K562 (cell line): Measurements from ENCODE around the gene AP1S3. TPM values are rescaled to one million over a fixed set of nuclear protein-coding genes. Genes with fewer than 3 reads are reported as not detected.

Experiments
- CREB3 ChIP-seq: fragments of 450-650 bp; conservative IDR thresholded peaks from 2 replicates; pipeline ENCODE4 v1.6.1; 2016; ENCODE audit warnings: missing genetic modification characterization, low read depth, mild to moderate bottlenecking, missing compliant biosample characterization, moderate library complexity
- FOSL1 ChIP-seq: fragments of 200-800 bp; sonication (Bioruptor generic); conservative IDR thresholded peaks from 2 replicates; pipeline ENCODE4 v1.6.1; 2016; ENCODE audit warnings: missing genetic modification characterization, missing compliant biosample characterization
- HDAC2 ChIP-seq: fragments of 450-650 bp; IDR thresholded peaks from 2 replicates; pipeline ENCODE4 v1.6.1; 2016; ENCODE audit warnings: mild to moderate bottlenecking
- MAFK ChIP-seq: IDR thresholded peaks from 2 replicates; pipeline ENCODE4 v1.6.1; 2011; ENCODE audit warnings: low read length, improper control_type of control experiment
- MGA ChIP-seq: fragments of 450-650 bp; IDR thresholded peaks from 2 replicates; pipeline ENCODE4 v1.6.1; 2016; ENCODE audit warnings: mild to moderate bottlenecking, moderate library complexity
- NCOA6 ChIP-seq: fragments of 450-650 bp; IDR thresholded peaks from 2 replicates; pipeline ENCODE4 v1.6.1; 2017; ENCODE audit warnings: mild to moderate bottlenecking
- PHB ChIP-seq: fragments of 250-450 bp; sonication (Bioruptor Pico); IDR thresholded peaks from 2 replicates; pipeline ENCODE4 v1.5.0; 2021
- SMAD4 ChIP-seq: fragments of 250-450 bp; sonication (Bioruptor Pico); conservative IDR thresholded peaks from 2 replicates; pipeline ENCODE4 v1.8.0; 2021; ENCODE audit warnings: inconsistent platforms, mild to moderate bottlenecking, moderate library complexity
- SMC3 ChIP-seq: conservative IDR thresholded peaks from 2 replicates; pipeline ENCODE4 v1.6.1; 2011; ENCODE audit warnings: low read depth, low read length, improper control_type of control experiment; ENCODE audit not compliant: insufficient read depth
- UBTF ChIP-seq, 2 experiments: IDR thresholded peaks; 2 replicates each; pipeline ENCODE4 v1.6.1; 2012; ENCODE audit warnings: improper control_type of control experiment in 2 of 2, low read depth in 2 of 2, low read length in 2 of 2, borderline replicate concordance in 1 of 2
- WHSC1 ChIP-seq: IDR thresholded peaks from one replicate; pipeline ENCODE4 v1.6.1; 2012; ENCODE audit warnings: low read length, control low read depth, inconsistent platforms
- ZC3H4 ChIP-seq: sonication (generic); formaldehyde crosslinking; IDR thresholded peaks from 2 replicates; pipeline ENCODE4 v1.9.0; 2021; ENCODE audit warnings: missing genetic modification reagents, borderline replicate concordance
- ZFPM2 ChIP-seq: fragments of 250-450 bp; sonication (Bioruptor Pico); IDR thresholded peaks from 2 replicates; pipeline ENCODE4 v1.5.1; 2022; ENCODE audit warnings: mild to moderate bottlenecking
- ZNF133 ChIP-seq: fragments of 250-450 bp; sonication (Bioruptor Pico); IDR thresholded peaks from 2 replicates; pipeline ENCODE4 v1.4.0; 2020; ENCODE audit warnings: mild to moderate bottlenecking
- ZNF668 ChIP-seq: fragments of 250-450 bp; sonication (Bioruptor Pico); IDR thresholded peaks from 2 replicates; pipeline ENCODE4 v1.8.0; 2022; ENCODE audit warnings: mild to moderate bottlenecking, inconsistent platforms
- polyA plus RNA-seq, 8 experiments: library from polyadenylated mRNA; depleted of rRNA in 4 of 8; stranded (reverse) in 5 of 8; unstranded in 3 of 8; fragments of >200 nt; fragmentation: Nextera tagmentation in 2 of 8; fragmentation: Illumina TruSeq in 1 of 8; extraction: Ambion mirVana in 2 of 8; extraction: Trizol in 1 of 8; gene quantifications; 2 replicates each; pipeline versions ENCODE4 v1.2.1 to v1.2.3, GENCODE V29; 2011 to 2014; ENCODE audit warnings: inconsistent platforms in 1 of 8, missing spikeins in 1 of 8
- total RNA-seq, 7 experiments: library from RNA; depleted of rRNA in 6 of 7; stranded (reverse); fragments of >200 nt in 6 of 7; fragmentation: Illumina TruSeq in 2 of 7; extraction: Trizol in 2 of 7; gene quantifications; 2 replicates each; pipeline versions ENCODE4 v1.2.1 to v1.2.3, GENCODE V29; 2011 to 2021; ENCODE audit warnings: low replicate concordance in 1 of 7

AP1S3 gene
- total and polyA plus RNA-seq, 9 of the 15 experiments (the other 6 are each of a cell fraction or from before 2014, with no cell fraction given), result 0.50 to 3.8 (median 2.1) TPM

GRCh38 chr2:223723954-223724411 lies 113.4 kb downstream of the AP1S3 start (continued):
- TF ChIP-seq MGA, result peak; percentile 80
- TF ChIP-seq PHB (CRISPR knock-in tag), result no peak
- no peak for TF ChIP-seq SMC3
- TF ChIP-seq SMAD4 (CRISPR knock-in tag), result peak; percentile 36; the same call in 1 of the 2 replicates
- no peak for TF ChIP-seq HDAC2
- no peak for TF ChIP-seq FOSL1
- TF ChIP-seq CREB3 (tag), result peak; percentile 54; the same call in 1 of the 2 replicates
- TF ChIP-seq UBTF (IDR thresholded peaks at IDR 0.05; ENCODE audit: borderline replicate concordance in 1 of 2, low read depth in 2 of 2, low read length in 2 of 2), result no peak
- no peak for TF ChIP-seq ZFPM2 (CRISPR knock-in tag)
- TF ChIP-seq ZNF133 (CRISPR knock-in tag), result no peak
- no peak for TF ChIP-seq MAFK
- no peak for TF ChIP-seq NCOA6
- no peak for TF ChIP-seq ZNF668 (CRISPR knock-in tag)
- no peak for TF ChIP-seq ZC3H4
- no peak for TF ChIP-seq WHSC1
